Neural cell (in vitro differentiated cells): ENCODE measurements around the gene TPRA1. TPM values are rescaled to one million over a fixed set of nuclear protein-coding genes. Genes with fewer than 3 reads are reported as not detected.

ENCODE experiments used
- H2AFZ ChIP-seq: fragments of 200-600, 300-800 bp; sonication (generic), shearing (Covaris generic); 2 replicates; pipeline ENCODE4 v1.6.0; 2014; ENCODE audit warnings: low read depth, mild to moderate bottlenecking, antibody characterized with exemption, low read length, moderate library complexity
- H3F3A ChIP-seq: fragments of 200-600 bp; shearing (Covaris generic); 2 replicates; pipeline ENCODE4 v1.6.1; 2016; ENCODE audit warnings: mild to moderate bottlenecking, moderate library complexity, mixed read lengths, antibody characterized with exemption, low read length; ENCODE audit not compliant: insufficient read depth, poor library complexity, severe bottlenecking
- H3K27ac ChIP-seq: fragments of 200-600, 300-800 bp; sonication (generic), shearing (Covaris generic); 2 replicates; pipeline ENCODE4 v1.5.1; 2014; ENCODE audit warnings: mild to moderate bottlenecking, low read length, moderate library complexity
- H3K27me3 ChIP-seq: fragments of 300-800, 200-600 bp; sonication (generic), shearing (Covaris generic); 2 replicates; pipeline ENCODE4 v1.6.0; 2014; ENCODE audit warnings: mild to moderate bottlenecking, low read depth, low read length, moderate library complexity; ENCODE audit not compliant: insufficient read depth
- H3K36me3 ChIP-seq: fragments of 300-800, 200-600 bp; sonication (generic), shearing (Covaris generic); 2 replicates; pipeline ENCODE4 v1.5.1; 2014; ENCODE audit warnings: mild to moderate bottlenecking, antibody characterized with exemption, low read length, moderate library complexity; ENCODE audit not compliant: insufficient read depth
- H3K4me2 ChIP-seq: fragments of 300-800, 200-600 bp; sonication (generic), shearing (Covaris generic); 2 replicates; pipeline ENCODE4 v1.6.0; 2014; ENCODE audit warnings: mild to moderate bottlenecking, low read length
- H3K4me3 ChIP-seq: fragments of 300-800, 200-600 bp; sonication (generic), shearing (Covaris generic); 2 replicates; pipeline ENCODE4 v1.5.1; 2014; ENCODE audit warnings: mild to moderate bottlenecking, low read length, moderate library complexity
- H3K79me2 ChIP-seq: fragments of 200-600 bp; shearing (Covaris generic); replicated peaks from 2 replicates; pipeline ENCODE4 v1.6.0; 2014; ENCODE audit warnings: mild to moderate bottlenecking, low read length, moderate library complexity; ENCODE audit not compliant: insufficient read depth
- H3K9ac ChIP-seq: fragments of 300-800, 200-600 bp; sonication (generic), shearing (Covaris generic); 2 replicates; pipeline ENCODE4 v1.6.1; 2016; ENCODE audit warnings: mild to moderate bottlenecking, low read length, mixed read lengths
- H3K9me2 ChIP-seq: fragments of 200-600 bp; shearing (Covaris generic); 2 replicates; pipeline ENCODE4 v1.6.1; 2016; ENCODE audit warnings: mild to moderate bottlenecking, low read length, mixed read lengths; ENCODE audit not compliant: insufficient read depth
- H3K9me3 ChIP-seq: fragments of 200-600, 300-800 bp; sonication (generic), shearing (Covaris generic); 2 replicates; pipeline ENCODE4 v1.6.1; 2016; ENCODE audit warnings: mild to moderate bottlenecking, mixed run types, low read length, moderate library complexity, mixed read lengths
- H4K20me1 ChIP-seq: fragments of 200-600 bp; shearing (Covaris generic); 2 replicates; pipeline ENCODE4 v1.6.1; 2016; ENCODE audit warnings: mild to moderate bottlenecking, mixed run types; ENCODE audit not compliant: insufficient read depth
- EP300 ChIP-seq: fragments of 450-650 bp; conservative IDR thresholded peaks from 2 replicates; pipeline ENCODE4 v1.6.1; 2014; ENCODE audit warnings: antibody characterized with exemption, mild to moderate bottlenecking, moderate library complexity; ENCODE audit not compliant: poor library complexity, severe bottlenecking
- EZH2 ChIP-seq: fragments of 200-600, 300-800 bp; shearing (Covaris generic), sonication (generic); IDR thresholded peaks from 2 replicates; pipeline ENCODE4 v1.6.1; 2014; ENCODE audit warnings: antibody characterized with exemption, low read length, borderline replicate concordance, mild to moderate bottlenecking; ENCODE audit not compliant: insufficient read depth, poor library complexity, severe bottlenecking
- MXI1 ChIP-seq: fragments of 450-650 bp; conservative IDR thresholded peaks from 2 replicates; pipeline ENCODE4 v1.6.1; 2014; ENCODE audit warnings: antibody characterized with exemption, mild to moderate bottlenecking; ENCODE audit not compliant: poor library complexity, severe bottlenecking
- POLR2AphosphoS5 ChIP-seq: IDR thresholded peaks from 2 replicates; pipeline ENCODE4 v1.6.1; 2012
- RAD21 ChIP-seq: fragments of 450-650 bp; conservative IDR thresholded peaks from 2 replicates; pipeline ENCODE4 v1.6.1; 2014; ENCODE audit warnings: antibody characterized with exemption, mild to moderate bottlenecking, moderate library complexity
- REST ChIP-seq: IDR thresholded peaks from 2 replicates; pipeline ENCODE4 v1.6.1; 2012; ENCODE audit warnings: borderline replicate concordance
- SMC3 ChIP-seq: fragments of 450-650 bp; conservative IDR thresholded peaks from 2 replicates; pipeline ENCODE4 v1.6.1; 2014; ENCODE audit warnings: antibody characterized with exemption, mild to moderate bottlenecking, moderate library complexity; ENCODE audit not compliant: poor library complexity
- TAF1 ChIP-seq: IDR thresholded peaks from 2 replicates; pipeline ENCODE4 v1.6.1; 2012; ENCODE audit warnings: low read depth
- polyA plus RNA-seq: library from polyadenylated mRNA; depleted of rRNA; stranded (reverse); fragments of >200 nt; gene quantifications from 2 replicates; pipeline ENCODE4 v1.2.3, GENCODE V29; 2014
- TF ChIP-seq, protein P1 (sequence below): fragments of 450-650 bp; IDR thresholded peaks from 2 replicates; pipeline ENCODE4 v1.5.1; 2014; ENCODE audit warnings: antibody characterized with exemption, mild to moderate bottlenecking, moderate library complexity; ENCODE audit not compliant: poor library complexity, severe bottlenecking

TPRA1 gene
- polyA plus RNA-seq, 1 donor from 2014 or later = 26.5 TPM

DNA sequence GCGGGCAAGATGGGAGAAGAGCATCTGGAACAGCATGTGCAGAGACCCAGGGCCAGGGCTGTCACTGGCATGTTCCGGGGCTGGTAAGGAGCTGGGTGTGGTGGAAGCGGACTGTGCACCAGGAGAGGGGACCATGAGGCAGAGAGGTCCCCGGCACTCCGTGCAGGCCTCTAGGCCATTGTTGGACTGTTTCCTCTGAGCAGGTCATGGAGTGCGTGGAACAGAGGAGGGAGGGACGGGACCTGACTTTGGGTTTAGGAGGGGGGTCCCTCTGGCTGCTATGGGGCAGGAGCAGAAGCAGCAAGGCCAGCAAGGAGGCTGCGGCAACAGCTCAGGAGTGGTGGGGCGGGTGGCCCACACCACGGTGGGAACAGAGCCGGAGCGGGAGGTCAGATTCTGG, 47.1 kb downstream of the TPRA1 start:
- no peak overlapping the region for H2AFZ ChIP-seq
- no peaks in the 10 kb centered on the region for H3K27me3 ChIP-seq
- H3K4me3 ChIP-seq = no peak overlapping the region
- no peak overlapping the region for H3K9ac ChIP-seq
- H3K9me2 ChIP-seq = no peaks in the 10 kb centered on the region
- no peaks in the 10 kb centered on the region for H3K36me3 ChIP-seq
- TF ChIP-seq, protein P1, sequence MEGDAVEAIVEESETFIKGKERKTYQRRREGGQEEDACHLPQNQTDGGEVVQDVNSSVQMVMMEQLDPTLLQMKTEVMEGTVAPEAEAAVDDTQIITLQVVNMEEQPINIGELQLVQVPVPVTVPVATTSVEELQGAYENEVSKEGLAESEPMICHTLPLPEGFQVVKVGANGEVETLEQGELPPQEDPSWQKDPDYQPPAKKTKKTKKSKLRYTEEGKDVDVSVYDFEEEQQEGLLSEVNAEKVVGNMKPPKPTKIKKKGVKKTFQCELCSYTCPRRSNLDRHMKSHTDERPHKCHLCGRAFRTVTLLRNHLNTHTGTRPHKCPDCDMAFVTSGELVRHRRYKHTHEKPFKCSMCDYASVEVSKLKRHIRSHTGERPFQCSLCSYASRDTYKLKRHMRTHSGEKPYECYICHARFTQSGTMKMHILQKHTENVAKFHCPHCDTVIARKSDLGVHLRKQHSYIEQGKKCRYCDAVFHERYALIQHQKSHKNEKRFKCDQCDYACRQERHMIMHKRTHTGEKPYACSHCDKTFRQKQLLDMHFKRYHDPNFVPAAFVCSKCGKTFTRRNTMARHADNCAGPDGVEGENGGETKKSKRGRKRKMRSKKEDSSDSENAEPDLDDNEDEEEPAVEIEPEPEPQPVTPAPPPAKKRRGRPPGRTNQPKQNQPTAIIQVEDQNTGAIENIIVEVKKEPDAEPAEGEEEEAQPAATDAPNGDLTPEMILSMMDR = no peak
- no peak for TF ChIP-seq RAD21
- no peak for TF ChIP-seq TAF1
- TF ChIP-seq EZH2 = no peak
- no peak for TF ChIP-seq EP300
- no peak for TF ChIP-seq POLR2AphosphoS5
- TF ChIP-seq MXI1 = no peak
- TF ChIP-seq SMC3 = no peak
- TF ChIP-seq REST = no peak
- no peaks in the 10 kb centered on the region for H3F3A ChIP-seq
- no peak overlapping the region for H3K4me2 ChIP-seq
- H3K27ac ChIP-seq = no peak overlapping the region
- H3K9me3 ChIP-seq = no peaks in the 10 kb centered on the region
- H3K79me2 ChIP-seq = no peaks in the 10 kb centered on the region
- H4K20me1 ChIP-seq = no peaks in the 10 kb centered on the region

- no peaks in the 10 kb centered on the region for H3K27me3 ChIP-seq
- no peaks in the 10 kb centered on the region for H3K79me2 ChIP-seq
- TF ChIP-seq REST = no peak
- TF ChIP-seq EP300 = no peak
- no peak for TF ChIP-seq TAF1
- TF ChIP-seq POLR2AphosphoS5 = peak; percentile 27
- no peak for TF ChIP-seq SMC3
- no peaks in the 10 kb centered on the region for H4K20me1 ChIP-seq
- no peaks in the 10 kb centered on the region for H3K9me2 ChIP-seq
- H3K27ac ChIP-seq = no peak overlapping the region
- H3K36me3 ChIP-seq = no peaks in the 10 kb centered on the region
- H3K9ac ChIP-seq = no peak overlapping the region
- H3F3A ChIP-seq = no peaks in the 10 kb centered on the region
- H3K9me3 ChIP-seq = no peaks in the 10 kb centered on the region
- H3K4me3 ChIP-seq = no peak overlapping the region
- H2AFZ ChIP-seq = no peak overlapping the region
- H3K4me2 ChIP-seq = no peak overlapping the region
Observed at GRCh38 chr3:127542441-127542952, 48.0 kb downstream of the TPRA1 start.
